IPS-15b (cell line): ENCODE data around the gene CAMK2N1.
"Not testable (repeated sequence)": the region's sequence is repeated elsewhere in the genome, so short reads cannot be mapped to it uniquely, and the experiment has no call there.

Source experiments
- H3K27me3 ChIP-seq: one replicate; pipeline ENCODE4 v1.6.1; 2013; ENCODE audit warnings: low read length; ENCODE audit not compliant: control insufficient read depth, insufficient read depth
- H3K36me3 ChIP-seq: one replicate; pipeline ENCODE4 v1.6.1; 2013; ENCODE audit warnings: low read length; ENCODE audit not compliant: control insufficient read depth, insufficient read depth
- H3K4me1 ChIP-seq: one replicate; pipeline ENCODE4 v1.6.1; 2013; ENCODE audit warnings: mild to moderate bottlenecking, low read length; ENCODE audit not compliant: control insufficient read depth, insufficient read depth
- H3K4me3 ChIP-seq: one replicate; pipeline ENCODE4 v1.5.1; 2013; ENCODE audit warnings: low read depth, low read length
- H3K9ac ChIP-seq: one replicate; pipeline ENCODE4 v1.6.1; 2013; ENCODE audit warnings: low read depth, mild to moderate bottlenecking, low read length
- H3K9me3 ChIP-seq: one replicate; pipeline ENCODE4 v1.6.1; 2013; ENCODE audit warnings: mild to moderate bottlenecking, low read length; ENCODE audit not compliant: control insufficient read depth, insufficient read depth

CAMK2N1 gene

DNA sequence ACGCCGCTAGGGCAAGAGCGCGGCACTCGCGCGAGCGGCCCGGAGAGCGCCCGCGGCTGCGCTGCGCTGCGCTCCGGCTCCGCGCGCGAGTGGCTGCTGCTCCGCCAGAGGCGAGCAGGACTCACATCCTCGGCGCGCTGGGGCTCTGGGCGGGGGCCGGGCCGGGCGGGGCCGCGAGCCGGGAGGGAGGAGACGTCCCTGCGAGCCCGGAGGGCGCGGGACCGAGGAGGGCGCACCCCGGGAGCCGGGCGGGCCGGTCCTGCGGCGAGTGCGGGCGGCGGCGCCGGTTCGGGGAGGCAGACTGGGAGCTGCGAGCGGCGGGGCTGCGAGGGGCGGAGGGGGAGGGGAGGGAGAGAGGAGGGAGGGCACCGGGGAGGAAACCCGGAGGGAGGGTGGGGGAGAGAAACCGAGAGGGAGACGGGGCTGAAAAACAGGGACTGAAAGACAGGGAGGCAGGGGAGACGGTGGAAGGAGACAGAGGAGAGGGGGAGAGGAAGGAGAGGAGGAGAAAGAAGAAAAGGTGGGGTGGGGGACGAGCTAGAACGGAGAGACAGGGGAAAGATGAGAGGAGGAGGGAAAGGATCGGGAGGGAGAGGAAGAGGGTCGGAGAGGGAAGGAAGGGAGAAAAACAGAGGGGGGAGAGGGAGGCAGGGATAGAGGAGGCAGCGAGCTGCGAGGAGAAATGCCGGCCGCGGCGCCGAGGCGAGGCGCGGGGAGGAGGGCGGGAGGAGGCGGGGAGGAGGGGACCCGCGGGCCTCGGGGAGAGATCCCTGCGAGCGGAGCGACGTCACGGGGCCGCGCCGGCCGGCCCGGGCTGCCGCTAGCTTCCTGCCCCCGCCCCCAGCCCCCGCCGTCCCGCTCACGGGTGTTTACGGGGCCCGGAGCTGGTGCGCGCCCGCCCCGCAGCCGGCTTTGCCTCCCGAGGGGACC lies at the start of gene CAMK2N1:
Gene CAMK2N1, minus strand, starts transcription at position 684 of the 930 bp plus-strand sequence. CDS start 831 bp downstream, outside the sequence.
- Histone ChIP-seq H3K4me1 (peaks cover 9% of the 10 kb centered on the region), H3K36me3 (no peaks in the 10 kb centered on the region), H3K27me3 (peaks cover 86% of the 10 kb centered on the region), H3K9ac (no peak within 1 kb of the TSS), H3K4me3 (peak within 1 kb of the TSS; percentile 79), H3K9me3 (no peaks in the 10 kb centered on the region)

- no peak overlapping the region for H3K4me3 ChIP-seq
- H3K9ac ChIP-seq, result no peak overlapping the region
- H3K36me3 ChIP-seq, result no peaks in the 10 kb centered on the region
- H3K27me3 ChIP-seq, result peaks cover 6% of the 10 kb centered on the region
- H3K9me3 ChIP-seq, result no peaks in the 10 kb centered on the region
- no peaks in the 10 kb centered on the region for H3K4me1 ChIP-seq
Observed at GRCh38 chr1:20534659-20535417, 48.8 kb upstream of the CAMK2N1 start.

- Histone ChIP-seq H3K9ac (no peak overlapping the region), H3K36me3 (no peaks in the 10 kb centered on the region), H3K4me3 (no peak overlapping the region), H3K27me3 (peaks cover 5% of the 10 kb centered on the region), H3K4me1 (no peaks in the 10 kb centered on the region), H3K9me3 (no peaks in the 10 kb centered on the region)
Observed at GRCh38 chr1:20533635-20534034, 47.6 kb upstream of the CAMK2N1 start.

DNA sequence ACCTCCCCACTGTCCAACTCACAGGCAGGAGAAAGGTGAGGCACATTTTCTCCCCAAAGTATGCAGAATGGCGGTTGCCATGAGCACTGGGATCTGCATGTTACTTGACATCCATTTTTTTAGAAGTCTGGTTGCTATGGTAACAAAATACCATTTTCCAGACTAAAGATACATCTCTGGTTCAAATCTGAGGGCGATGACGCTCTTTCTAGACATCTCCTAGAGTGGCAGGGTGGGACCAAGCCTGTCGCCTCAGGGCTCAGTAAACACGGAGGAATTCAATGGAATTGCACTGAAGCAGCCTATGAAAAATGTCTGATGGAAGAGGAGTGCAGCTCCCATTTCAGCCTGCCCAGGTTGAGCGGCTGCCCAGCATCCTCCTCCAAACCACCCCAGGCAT lies 44.9 kb upstream of the CAMK2N1 start:
- Histone ChIP-seq H3K9ac (no peak overlapping the region), H3K36me3 (no peaks in the 10 kb centered on the region), H3K27me3 (peaks cover 5% of the 10 kb centered on the region)

GRCh38 chr1:20530306-20530705 lies 44.3 kb upstream of the CAMK2N1 start:
- Histone ChIP-seq H3K36me3 (no peaks in the 10 kb centered on the region), H3K9me3 (no peaks in the 10 kb centered on the region)

More for the DNA sequence above, 44.9 kb upstream of the CAMK2N1 start:
- Histone ChIP-seq H3K4me1 (no peaks in the 10 kb centered on the region), H3K9me3 (no peaks in the 10 kb centered on the region), H3K4me3 (no peak overlapping the region)

GRCh38 chr1:20528221-20528620 lies 42.2 kb upstream of the CAMK2N1 start:
- Histone ChIP-seq H3K4me1 (no peaks in the 10 kb centered on the region), H3K9ac (no peak overlapping the region), H3K4me3 (no peak overlapping the region), H3K9me3 (no peaks in the 10 kb centered on the region), H3K36me3 (no peaks in the 10 kb centered on the region), H3K27me3 (peaks cover 5% of the 10 kb centered on the region)

More at GRCh38 chr1:20530306-20530705, 44.3 kb upstream of the CAMK2N1 start:
- Histone ChIP-seq H3K27me3 (peaks cover 5% of the 10 kb centered on the region), H3K9ac (no peak overlapping the region), H3K4me1 (no peaks in the 10 kb centered on the region), H3K4me3 (no peak overlapping the region)

GRCh38 chr1:20526267-20526666 lies 40.3 kb upstream of the CAMK2N1 start:
- H3K27me3 ChIP-seq, result peaks cover 5% of the 10 kb centered on the region
- no peaks in the 10 kb centered on the region for H3K36me3 ChIP-seq
- no peak overlapping the region for H3K4me3 ChIP-seq
- H3K9me3 ChIP-seq, result no peaks in the 10 kb centered on the region
- H3K4me1 ChIP-seq, result no peaks in the 10 kb centered on the region
- H3K9ac ChIP-seq, result no peak overlapping the region

GRCh38 chr1:20521960-20522861 lies 36.2 kb upstream of the CAMK2N1 start:
- H3K9ac ChIP-seq, result no peak overlapping the region
- H3K4me1 ChIP-seq, result no peaks in the 10 kb centered on the region
- peak overlapping the region; percentile 52 for H3K4me3 ChIP-seq
- H3K27me3 ChIP-seq, result no peaks in the 10 kb centered on the region
- H3K9me3 ChIP-seq, result no peaks in the 10 kb centered on the region
- no peaks in the 10 kb centered on the region for H3K36me3 ChIP-seq

DNA sequence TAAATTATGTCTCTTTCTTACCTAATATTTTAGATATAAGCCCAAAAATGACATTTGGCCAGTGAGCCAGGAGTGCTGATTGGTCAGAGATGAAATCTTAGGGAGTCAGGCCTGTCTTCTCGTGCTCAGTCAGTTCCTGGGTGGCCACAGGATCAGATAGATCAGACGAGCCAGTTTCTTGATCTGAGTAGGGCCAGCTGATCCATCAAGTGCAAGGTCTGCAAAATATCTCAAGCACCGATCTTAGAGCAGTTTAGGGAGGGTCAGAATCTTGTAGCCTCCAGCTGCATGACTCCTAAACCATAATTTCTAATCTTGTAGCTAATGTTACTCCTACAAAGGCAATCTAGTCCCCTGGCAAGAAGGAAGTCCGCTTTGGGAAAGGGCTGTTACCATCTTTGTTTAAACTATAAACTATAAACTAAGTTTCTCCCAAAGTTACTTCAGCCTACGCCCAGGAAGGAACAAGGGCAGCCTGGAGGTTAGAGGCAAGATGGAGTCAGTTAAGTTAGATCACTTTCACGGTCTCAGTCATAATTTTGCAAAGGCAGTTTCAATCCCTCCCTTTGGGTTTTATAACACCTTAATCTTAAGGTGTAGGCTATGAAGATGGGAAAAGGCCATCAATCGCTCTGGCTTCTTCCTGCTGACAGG lies 33.7 kb upstream of the CAMK2N1 start:
- H3K4me3 ChIP-seq, H3K9me3 ChIP-seq, H3K4me1 ChIP-seq, H3K27me3 ChIP-seq, H3K36me3 ChIP-seq, H3K9ac ChIP-seq: not testable (repeated sequence)

- Histone ChIP-seq H3K4me3 (no peak overlapping the region), H3K9me3 (no peaks in the 10 kb centered on the region), H3K4me1 (no peaks in the 10 kb centered on the region), H3K36me3 (no peaks in the 10 kb centered on the region), H3K9ac (no peak overlapping the region), H3K27me3 (peaks cover 2% of the 10 kb centered on the region)
Observed at GRCh38 chr1:20511518-20512428, 25.8 kb upstream of the CAMK2N1 start.
